Tongue (tissue), 2 donors: Measurements from ENCODE around the gene FER. TPM values are rescaled to one million over a fixed set of nuclear protein-coding genes. Genes with fewer than 3 reads are reported as not detected.
A peak's percentile ranks its signal among the peaks of the same experiment; 100 is the strongest.
"Not testable (repeated sequence)": the region's sequence is repeated elsewhere in the genome, so short reads cannot be mapped to it uniquely, and the experiment has no call there.

Source experiments
- DNase-seq: peaks from one replicate; pipeline ENCODE4 v3.0.0-alpha.2; 2015
- total RNA-seq: library from RNA; depleted of rRNA; stranded (reverse); fragments of >200 nt; gene quantifications from one replicate; pipeline ENCODE4 v1.2.3, GENCODE V29; 2014

FER gene
- 42.6 TPM for total RNA-seq

DNA sequence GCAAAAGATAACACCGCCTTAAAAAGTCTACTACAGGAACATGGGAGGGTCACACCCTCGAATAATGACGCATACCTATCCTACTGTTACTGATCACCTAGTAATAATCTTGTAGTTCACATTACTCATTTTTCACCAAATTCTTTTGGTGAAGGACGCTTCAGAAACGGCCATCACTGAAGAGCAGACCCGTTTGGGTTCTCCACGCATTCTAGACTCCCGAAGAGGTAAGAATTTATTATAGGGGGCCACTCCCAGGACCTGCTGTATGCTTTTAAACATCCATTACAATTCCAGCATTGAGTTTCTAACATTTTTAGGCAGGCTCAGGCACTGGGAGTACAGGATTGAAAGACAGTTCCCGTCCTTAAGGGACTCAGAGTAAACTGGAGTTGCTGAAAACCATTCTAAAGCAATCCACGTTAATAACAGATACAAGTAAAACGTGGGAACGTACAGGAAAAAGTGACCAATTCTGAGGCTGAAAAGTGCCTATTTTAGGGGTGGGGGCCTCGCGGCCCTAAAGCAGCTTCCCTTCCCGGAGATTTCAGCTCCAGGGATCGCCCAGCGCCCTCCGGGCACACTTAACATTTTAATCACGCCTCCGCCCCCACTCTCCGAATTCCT is at the start of gene FER:
Gene FER (plus strand): TSS at position 124 of the 627 bp plus-strand sequence. CDS start 50,286 bp downstream, outside the sequence.
- peak; percentile 75 for DNase-seq

DNA sequence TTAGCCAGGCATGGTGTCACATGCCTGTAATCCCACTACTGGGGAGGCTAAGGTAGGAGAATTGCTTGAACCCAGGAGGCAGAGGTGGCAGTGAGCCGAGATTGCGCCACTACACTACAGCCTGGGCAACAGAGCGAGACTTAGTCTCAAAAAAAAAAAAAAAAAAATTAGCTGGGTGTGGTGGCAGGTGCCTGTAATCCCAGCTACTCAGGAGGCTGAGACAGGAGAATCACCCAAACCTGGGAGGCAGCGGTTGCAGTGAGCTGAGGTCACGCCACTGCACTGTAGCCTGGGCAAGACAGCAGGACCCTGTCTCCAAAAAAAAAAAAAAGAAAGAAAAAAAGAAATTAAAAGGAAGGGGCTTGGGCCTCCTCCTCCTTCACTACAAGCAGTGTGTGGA is 47.3 kb upstream of the FER start:
- not testable (repeated sequence) for DNase-seq

DNA sequence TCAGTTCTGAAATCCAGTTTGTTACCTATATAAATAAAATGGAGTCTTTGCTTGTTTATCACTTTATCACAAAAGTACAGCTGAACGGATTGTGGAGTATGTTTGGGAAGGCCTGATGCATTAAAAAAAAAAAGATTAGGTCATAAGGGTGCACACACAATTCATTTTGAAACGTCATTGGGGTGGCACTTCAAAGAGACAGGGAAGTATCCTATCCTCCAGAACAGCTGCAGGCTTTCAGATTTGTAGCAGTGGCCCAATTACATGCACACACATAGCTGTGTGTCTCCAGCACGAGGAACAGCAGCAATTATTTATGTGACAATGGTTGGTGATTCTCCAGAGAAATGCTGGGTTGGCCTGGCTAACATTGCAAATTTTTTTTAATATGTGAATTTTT is 46.8 kb upstream of the FER start:
- DNase-seq, result peak; percentile 33

DNA sequence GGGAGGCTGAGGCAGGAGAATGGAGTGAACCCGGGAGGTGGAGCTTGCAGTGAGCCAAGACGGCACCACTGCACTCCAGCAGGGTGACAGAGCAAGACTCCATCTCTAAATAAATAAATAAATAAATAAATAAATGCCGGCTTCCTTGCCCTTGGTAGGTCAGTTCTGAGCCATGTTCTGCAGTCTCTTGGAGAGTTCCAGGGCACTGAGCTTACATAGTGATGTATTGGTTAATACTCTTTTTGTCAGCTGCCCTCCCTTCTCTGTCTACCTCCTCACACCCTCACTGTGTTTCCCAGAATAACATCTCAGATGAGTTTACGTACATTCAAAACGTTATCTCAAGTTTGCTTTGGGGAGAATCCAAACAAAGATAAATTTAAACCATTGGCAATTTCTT is 45.2 kb upstream of the FER start:
- DNase-seq, result no peak

DNA sequence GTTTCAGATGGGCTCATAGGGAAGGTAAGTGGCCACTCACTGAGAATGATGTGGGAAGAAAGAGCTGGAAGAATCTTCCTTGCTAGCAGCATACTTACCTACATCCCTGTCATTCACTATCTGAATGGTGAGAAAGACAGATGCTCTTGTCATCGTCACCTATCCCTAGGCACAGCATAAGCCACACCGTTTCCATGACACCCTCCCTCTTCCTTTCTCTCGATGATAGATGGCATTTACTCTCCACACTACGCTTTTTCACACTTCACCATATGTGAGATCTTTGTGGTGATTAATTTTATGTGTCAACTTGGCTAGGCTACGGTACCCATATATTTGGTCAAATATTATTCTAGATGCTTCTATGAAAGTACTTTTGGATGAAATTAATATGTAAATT is 44.4 kb upstream of the FER start:
- no peak for DNase-seq

DNA sequence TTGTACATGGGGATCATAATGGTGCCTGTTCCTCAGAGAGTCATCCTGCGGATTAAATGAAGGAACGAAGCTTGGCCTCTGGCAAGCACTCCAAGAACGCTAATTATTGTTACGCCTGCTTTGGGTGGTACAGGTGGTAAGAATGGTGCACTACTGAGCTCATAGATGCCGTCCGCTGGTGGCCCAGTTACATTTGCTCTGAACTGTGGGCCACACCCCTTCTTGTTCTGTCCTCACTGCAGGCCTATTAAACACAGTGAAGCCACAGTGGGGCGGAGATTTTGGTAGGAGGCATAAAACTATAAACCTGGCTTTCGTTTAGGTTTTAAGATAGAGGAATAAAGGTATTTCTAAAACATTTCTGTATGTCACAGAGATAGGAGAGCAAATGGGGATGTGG is 40.6 kb upstream of the FER start:
- no peak for DNase-seq

DNA sequence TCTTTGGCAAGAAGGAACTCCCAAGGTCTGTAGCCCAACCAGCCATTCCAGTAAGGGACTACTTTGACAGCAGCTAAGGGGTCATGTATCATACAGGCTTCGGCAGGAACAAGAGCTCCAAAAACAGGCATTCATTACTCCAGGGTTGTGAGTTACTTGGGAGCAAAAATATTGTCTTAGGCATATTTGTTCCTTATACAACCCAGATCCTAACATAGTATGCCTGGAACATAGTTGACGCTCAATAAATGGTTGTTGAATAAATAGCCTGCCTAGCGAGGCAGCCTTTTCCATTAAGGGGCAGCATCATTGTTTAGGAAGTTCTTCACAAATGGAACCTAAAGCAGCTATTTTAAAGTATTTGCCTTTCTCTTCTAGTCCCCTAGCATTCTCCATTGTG is 35.8 kb upstream of the FER start:
- DNase-seq, result no peak

DNA sequence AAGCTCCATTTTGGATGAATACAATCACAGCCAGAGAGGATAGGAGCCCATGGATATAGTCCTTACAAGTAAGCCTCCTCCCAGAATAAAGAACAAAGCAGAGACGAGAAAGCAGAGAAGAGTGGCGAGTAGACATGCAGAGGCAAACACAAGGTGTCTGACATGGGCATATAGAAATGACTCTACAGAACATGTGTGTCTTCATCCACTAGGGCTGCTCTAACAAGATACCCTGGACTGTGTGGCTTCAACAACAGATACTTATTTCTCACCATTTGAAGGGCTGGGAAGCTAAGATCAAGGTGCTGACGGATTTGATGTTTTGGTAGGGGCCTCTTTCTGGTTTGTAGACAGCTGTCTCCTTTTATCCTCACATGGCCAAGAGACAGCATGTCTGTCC is 32.3 kb upstream of the FER start:
- DNase-seq, result no peak

DNA sequence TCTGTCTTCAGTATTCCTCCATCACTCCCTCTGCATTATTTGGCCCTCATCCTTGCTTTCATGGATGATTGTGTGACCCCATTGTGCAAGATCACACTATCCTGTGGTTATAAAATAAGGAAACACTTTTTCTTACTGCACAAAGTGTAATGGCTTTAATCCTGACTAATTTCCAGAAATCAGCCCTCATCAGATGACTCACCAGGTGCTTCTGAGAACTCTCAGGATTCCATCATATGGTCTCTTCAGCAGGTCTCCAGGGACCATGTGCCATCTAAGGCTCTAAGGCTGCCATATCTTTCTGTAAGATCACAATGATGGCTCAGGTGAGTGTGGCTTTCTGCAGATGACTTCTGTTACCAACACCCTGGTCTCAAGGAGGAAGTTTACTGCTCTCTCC is 27.3 kb upstream of the FER start:
- DNase-seq, result no peak

DNA sequence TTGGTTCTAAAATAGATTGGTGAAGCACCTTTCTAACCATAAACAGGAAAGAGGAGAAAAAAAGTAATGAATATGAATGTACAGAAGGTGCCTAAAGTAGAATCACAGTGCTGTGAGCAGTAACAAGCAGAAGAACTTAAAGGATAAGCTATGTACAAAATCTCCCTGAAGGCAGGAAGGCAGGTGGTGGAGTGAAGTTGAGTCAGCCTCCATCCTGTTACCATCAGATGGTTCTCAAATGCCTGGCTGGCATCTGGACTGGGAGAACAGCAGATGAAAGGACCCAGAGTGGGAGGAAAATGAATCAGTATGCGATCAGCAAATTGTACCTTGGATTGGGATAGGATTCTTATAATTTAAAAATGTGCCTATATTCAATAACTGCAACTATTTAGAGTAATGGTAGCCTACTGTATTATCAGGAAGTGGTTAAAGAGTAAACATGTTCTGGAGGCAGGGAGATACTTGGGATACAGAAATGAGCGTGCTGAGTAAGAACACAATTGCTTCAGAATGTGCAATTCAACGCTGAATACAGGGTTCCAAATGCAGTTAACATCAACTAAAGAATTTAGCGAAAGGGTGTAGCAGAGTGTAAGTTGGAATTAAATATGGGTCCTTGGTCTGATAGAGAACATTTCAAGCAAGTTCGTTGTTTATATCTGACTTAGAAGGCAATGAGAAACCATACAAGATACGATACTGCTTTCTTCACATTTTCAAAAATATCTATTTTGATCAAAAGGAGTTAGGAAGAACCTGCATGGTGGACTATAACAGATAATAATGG is 21.1 kb upstream of the FER start:
- DNase-seq, result no peak

DNA sequence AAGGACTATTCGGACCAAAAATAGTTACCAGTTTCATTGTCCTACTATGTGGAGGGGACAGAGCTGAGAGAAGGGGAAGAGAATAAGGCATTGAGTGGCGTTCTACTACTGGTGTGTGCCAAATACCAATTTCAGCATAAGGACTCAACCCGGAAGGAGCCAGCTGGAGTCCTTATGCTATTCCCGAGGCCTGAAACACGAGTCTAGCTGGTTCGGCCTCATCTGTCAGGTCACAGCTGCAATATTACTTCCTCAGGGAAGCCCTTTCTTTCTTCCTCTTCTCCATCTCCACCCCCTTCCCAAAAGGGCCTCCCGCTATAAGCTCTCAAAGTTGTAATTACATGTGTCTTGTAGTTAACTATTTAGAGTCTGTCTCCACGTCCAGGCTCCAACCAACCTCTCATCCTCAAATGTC is 20.5 kb upstream of the FER start:
- DNase-seq, result peak; percentile 83

DNA sequence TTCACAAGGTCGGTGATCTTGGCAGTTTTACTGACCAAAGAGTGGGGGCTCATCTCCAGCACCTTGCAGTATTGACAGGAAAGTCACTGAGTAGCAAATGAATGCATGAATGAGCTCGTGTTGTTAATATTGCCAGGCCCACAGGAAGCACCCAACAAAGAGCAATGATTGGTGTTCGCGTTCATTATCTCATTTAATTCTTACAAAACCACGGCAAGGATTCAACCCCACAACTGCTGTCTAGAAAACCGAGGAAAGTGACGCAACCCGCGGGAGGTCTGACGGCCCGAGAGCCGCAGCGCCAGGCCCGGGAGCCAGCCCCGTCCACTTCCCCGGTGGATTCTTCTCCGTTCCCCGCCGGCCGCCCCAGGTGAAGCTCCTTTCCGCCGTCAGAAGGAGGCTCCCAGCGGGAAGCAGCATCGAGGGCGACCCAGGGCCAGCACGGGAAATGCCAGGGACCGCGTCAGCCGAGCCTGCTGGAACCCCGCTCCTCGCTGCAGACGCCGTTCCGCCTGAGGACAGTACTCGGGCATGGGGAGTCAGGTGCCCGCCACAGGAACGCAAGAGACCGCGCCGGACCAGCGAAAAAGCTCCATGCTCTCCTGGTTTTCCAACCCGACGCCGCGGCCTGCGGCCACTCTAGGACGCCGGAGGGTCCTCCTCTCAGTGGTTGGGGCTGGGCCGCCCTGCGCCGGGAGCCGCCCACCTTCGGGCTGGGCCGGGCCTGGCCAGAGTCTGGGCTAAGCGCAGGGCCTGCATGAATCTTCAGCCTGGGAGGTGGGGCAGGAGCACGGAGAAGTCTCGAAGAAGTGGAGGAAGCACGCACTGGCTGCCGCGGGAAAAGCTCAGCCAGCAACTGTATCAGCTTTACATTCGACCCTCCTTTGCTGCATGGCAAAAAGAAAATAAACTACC is 19.8 kb upstream of the FER start:
- DNase-seq, result peak; percentile 96

DNA sequence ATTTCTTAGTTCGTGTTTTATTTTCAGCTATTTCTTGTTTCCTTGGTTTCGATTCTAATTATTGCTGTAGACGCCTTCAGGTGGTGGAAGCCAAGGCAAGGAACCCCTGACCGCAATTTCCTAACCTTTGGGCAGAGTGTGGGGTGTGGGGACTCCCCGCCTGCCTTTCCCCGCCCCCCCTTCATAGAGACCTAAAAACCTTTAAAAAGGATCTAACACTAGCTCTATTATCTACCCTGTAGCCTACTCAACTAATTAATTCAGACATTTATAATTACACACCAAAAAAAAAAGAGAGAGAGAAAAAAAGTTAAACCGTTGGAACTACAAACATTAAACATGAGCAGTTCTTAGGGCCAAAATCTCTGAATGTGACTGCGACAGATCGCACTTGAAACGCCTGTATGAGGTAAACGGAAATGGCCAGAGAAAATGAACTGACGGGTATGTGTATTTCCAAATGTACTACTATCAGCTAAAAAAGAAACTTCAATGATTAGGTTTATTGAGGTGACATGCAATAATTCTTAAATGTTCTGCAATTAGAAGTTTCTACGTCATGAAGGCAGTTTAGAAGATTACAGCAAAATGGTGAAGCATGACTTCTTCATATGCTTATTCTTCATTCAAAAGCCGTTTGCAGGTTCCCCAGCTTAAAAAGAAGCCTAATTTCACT is 19.0 kb upstream of the FER start:
- DNase-seq, result no peak

DNA sequence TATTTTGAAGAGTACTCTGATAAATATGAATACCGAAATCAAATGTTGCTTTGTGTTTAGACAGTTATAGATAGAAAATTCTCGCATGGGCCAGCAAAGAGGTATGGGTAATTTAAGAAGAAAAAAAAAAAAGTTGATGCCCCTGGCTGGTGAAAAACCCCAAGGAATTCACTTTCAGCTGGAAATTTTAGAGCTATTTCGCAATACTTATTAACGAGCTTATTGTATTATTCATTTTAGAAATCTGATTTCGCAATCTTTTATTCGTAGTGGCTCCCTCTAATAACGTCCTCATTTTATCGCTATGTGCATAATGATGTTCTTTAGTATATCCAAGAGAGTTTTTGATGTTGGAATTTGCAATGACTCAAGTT is 18.5 kb upstream of the FER start:
- no peak for DNase-seq

DNA sequence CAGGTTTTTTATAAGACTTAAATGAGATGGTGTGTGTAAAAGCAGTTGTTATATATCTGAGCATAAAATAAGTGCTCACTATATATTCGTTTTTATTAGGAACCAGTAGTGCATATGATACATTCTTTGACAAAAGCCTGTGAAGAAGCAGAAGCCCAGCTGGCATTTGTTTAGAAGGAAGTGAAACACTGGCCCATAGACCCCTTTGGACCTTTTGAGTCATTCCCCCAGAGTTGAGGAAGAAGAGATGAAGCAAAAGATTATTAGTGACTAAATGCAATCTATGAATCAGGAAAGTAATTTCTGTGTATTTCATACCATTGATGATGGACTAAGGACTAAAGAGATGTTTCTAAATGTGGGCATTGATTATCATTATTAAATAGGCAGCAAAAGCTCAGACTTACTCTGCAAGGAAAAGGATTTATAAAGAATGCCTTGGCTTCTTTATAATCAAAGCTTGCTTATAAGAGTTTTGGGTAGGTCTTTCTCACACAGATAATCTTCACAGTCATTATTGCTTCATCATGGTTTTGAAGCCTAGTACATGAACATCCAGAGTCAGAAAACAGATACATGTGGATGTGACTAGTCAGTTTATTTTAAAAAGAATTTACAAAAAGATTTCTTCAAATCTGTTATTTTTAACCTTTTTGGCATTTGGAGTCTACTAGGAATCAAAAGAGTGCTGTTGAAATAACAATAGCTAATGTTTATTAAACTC is 16.9 kb upstream of the FER start:
- no peak for DNase-seq

DNA sequence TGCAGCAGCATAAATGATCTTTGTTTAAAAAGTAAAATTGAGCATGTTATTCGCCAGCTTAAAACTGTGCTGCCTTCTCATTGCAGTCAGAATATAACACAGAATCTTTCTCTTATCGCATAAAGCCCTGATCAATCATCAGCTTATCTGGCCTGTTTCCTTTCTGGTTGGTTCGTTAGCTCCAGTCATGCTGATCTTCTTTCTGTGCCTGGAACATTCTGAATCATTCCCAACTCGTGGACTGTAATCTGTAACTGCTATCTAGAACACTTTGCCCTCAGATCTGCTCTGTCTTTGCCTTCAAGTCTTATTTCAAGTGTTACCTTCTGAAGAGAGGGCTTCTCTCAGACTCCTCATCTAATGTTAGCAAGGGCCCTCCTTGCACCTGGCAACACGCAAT is 11.9 kb upstream of the FER start:
- no peak for DNase-seq

DNA sequence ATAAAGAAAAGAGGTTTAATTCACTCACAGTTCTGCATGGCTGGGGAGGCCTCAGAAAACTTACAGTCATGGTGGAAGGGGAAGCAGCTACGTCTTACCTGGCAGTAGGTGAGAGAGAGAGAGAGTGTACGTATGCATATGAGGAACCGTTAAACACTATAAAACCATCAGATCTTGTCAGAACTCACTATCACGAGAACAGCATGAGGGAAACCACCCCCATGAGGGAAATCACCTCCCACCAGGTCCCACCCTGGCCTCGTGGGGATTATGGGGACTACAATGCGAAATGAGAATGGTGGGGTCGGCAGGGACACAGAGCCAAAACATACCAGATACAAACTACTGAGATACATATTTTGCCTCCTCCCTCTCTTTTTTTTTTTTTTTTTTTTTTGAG is 10.8 kb upstream of the FER start:
- no peak for DNase-seq

DNA sequence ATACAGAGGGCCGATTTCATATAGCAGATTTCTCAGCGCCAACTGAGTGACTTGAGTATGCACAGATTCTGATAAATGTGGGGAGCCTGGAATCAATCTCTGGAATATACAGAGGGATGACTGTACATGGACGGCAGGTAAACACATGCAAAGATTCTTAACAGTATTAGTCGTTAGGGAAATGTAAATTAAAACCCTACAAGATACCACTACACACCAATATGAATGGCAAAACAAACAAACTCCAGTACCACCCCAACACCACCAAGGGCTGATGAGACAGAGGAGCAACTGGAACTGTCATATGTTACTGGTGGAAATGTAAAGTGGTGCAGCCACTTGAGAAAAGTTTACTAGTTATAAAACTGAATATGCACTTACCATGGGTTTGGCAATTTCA is 8.3 kb upstream of the FER start:
- DNase-seq, result no peak

DNA sequence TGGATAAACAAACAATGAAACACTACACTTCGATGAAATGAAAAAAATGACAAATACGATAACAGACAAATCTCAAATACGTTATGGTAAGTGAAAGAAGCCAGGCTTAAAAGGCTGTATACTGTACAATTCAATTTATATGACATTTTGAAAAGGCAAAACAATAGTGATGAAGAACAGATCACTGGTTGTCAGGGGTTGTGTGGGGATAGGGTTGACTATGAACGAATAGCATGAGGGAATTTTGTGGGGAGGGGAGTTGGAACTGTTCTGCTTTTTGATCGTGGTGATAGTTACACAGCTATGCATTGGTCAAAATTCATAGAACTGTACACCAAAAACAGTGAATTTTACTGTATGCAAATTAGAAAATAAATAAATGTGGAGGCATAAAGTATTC is 7.8 kb upstream of the FER start:
- DNase-seq, result peak; percentile 41

DNA sequence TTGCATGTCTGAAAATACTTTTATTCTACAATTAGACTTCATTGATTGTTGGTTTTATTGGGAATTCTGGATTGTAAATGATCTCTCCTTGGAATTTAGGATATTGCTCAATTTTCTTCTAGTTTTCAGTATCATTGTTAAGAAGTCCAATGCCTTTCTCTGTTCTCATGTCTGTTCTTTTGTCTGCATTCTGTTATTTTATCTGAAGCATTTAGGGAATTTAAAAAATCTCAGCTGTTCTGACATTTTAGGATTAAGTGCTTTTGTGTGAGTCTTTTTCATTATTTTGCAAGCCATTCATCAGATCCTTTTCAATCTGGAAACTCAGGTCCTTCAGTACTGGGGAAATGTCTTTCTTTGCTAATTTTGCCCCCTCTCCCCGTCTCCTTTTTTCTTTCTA is 4.4 kb upstream of the FER start:
- no peak for DNase-seq

DNA sequence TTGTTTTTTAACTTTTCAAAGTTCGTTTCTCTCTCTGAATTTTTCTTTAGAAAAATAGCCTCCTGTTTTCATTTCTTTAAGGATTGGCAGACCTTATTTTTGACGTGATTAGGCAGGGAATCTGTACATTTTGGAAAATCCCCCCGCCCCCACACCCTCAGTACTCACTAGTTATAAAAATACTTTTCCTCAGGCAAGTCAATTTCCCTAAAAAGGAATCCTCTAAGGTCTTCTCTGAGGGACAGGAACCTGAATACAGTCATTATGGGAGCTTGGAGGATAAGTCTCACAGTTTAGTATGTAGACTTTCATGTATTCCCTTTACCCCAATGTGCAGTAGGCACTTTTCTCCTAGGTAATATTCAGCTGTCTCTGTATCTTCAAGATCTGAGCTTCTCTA is 3.9 kb upstream of the FER start:
- DNase-seq, result no peak
